ENCODE results near the gene ASPSCR1.

ASPSCR1 gene

DNA sequence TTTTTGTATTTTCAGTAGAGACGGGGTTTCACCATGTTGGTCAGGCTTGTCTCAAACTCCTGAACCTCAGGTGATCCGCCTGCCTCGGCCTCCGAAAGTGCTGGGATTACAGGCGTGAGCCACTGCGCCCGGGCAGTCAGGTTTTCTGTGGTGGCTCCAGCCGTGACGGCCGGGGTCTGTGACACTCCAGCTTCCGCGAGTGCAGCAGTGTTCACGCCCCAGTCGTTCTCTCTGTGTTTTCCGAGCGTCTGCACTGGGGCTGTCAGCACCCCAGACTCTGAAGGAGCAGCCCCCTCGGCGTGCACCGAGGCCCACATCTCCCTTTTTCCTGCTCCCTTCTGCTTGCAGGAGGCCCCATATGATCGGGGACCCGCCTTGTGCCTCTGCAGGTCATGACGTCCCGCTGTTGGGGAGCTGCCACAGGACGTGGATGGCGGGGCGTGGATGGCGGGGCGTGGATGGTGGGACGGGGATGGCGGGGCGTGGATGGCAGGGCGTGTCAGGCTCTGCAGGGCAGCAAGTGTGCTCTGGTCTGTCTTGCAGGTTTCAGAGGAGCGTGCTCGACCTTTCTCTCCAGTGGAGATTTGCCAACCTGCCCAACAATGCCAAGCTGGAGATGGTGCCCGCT, 5.7 kb downstream of the ASPSCR1 start:
- DNase-seq (ENCODE audit: low read depth), result no peak

DNA sequence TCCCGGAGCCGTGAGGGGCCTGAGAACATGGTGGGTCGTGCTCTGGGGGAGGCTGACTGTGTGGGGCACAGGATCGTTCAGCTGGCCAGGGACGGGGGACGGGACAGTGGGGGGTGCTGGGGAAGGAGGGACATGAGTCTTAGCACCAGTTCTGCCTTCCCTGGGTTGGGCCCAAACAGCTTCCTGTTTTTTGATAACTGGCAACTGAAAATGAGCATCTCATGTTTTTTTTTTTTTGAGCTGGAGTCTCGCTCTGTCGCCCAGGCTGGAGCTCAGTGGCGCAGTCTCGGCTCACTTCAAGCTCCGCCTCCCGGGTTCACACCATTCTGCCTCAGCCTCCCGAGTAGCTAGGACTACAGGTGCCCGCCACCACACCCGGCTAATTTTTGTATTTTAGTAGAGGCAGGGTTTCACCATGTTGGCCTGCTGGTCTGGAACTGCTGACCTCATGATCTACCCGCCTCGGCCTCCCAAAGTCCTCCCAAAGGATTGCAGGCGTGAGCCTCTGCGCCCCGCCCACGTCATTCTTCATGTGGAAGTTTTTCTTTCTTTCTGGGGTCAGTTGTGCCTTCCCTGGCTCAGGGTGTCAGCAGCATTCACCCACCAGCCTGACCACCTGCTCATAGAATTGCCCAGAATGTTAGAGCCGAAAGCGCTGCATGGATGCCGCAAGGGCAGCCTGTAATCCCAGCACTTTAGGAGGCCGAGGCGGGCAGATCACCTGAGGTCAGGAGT, 6.4 kb downstream of the ASPSCR1 start:
- no peak for DNase-seq (ENCODE audit: low read depth)

DNA sequence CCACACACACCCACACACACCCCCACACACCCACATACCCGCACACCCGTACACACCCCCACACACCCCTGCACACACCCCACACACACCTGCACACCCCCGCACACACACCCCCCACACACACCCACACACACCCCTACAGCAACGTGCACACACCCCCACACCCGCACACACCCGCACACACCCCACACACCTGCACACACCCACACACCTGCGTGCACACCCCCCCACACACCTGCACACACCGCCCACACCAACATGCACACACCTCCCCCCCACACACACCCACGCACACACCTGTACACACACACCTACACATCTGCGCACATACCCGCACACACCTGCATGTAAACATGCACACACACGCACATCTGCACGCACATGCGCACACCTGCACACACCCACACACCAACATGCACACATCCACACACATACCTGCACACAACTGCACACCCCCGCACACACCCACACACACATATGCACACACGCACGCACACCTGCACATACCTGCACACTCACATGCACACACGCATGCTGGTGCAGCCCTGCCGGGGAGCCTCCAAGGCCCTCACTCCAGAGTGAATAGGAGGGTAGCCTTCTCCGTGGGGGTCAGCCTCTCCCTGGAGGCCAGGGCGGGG, 7.5 kb downstream of the ASPSCR1 start:
- DNase-seq (ENCODE audit: low read depth), result no peak

GRCh38 chr17:81986606-81987005, 9.2 kb downstream of the ASPSCR1 start:
- DNase-seq (ENCODE audit: low read depth), result no peak

GRCh38 chr17:81987161-81987770, 9.8 kb downstream of the ASPSCR1 start:
- no peak for DNase-seq (ENCODE audit: low read depth)

GRCh38 chr17:81990836-81991683, 13.6 kb downstream of the ASPSCR1 start:
- DNase-seq (ENCODE audit: low read depth), result no peak

GRCh38 chr17:81991684-81992305, 14.4 kb downstream of the ASPSCR1 start:
- DNase-seq (ENCODE audit: low read depth), result no peak

DNA sequence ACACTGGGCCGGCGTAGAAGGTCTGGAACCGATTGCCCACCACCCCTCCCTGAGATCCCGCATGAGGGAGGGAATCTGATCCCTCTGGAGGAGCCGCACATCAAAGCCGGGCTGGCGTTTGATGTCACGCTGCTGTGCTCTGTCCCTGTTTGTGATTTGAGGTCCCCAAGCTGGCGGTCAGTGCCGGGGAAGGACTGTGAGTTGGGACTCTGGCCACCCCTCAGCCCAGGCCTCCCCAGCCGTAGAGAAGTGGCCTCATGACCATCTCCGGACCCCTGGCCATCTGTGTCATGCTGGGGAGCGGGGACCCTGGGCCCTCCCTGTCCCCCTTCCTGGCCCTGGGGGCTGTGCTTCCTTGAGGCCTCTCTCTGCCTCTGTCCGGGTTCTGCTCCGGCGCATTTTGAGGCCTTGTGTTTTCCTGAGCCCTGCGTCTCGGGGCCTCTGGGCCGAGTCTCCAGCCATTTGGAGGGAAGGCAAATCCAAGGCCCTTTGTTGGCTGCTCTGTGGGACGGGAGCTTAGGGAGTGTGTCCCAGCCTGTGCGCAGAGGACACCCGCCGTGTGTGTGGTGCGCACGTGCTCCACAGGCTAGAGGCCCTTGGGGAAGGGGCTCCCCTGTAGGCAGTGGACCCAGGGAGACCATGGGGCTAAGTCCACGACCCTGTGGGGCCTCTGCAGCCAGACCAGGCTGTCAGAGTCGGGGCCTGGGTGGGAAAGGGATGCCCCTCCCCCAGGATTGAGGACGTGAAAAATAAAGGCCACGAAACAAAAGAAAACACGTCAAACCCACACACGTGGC, 15.1 kb downstream of the ASPSCR1 start:
- no peak for DNase-seq (ENCODE audit: low read depth)

DNA sequence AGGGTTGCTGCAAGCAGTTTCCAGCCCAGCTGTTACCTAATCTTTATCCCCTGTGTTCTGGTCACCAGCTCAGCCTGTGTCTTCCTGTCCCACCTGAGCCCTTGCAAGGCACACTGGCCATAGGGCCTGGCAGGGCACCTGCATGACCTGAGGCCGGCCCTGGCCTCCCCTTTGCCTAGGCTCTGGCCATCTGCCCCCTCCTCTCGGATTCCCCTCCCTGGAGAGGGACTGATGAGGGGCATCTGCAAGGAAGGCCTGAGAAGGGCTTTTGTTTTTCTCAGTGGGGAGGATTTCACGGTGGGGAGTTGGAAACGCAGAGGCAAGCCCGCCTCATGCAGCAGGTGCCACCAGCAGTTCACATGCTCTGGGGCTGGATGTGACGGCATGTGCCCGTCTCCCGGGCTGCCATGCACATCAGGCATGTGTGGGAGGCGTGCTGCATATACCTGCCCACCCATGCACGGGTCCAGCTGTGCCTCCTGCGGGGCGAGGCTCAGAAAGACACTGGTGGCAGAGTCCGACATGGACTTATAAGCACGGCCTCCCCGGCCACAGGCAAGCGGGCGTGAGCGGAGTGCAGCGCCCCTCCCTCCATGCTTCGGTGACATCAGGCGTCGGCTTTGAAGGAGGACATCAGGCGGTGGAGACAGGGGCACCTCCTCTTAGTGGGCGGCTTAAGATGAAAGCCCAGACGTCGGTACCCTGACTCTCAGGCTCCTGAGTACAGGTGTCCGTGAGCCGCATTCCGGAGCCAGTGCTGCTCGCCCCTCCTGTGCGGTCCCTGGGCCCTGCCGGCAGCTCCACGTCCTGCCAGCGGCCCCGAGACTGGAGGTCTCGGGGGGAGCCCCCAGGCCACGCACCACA, 16.5 kb downstream of the ASPSCR1 start:
- no peak for DNase-seq (ENCODE audit: low read depth)

- no peak for DNase-seq (ENCODE audit: low read depth)
These were observed 17.4 kb downstream of the ASPSCR1 start for GRCh38 chr17:81994593-81995462.

- no peak for DNase-seq (ENCODE audit: low read depth)
These were observed 18.2 kb downstream of the ASPSCR1 start for GRCh38 chr17:81995463-81996231.

DNA sequence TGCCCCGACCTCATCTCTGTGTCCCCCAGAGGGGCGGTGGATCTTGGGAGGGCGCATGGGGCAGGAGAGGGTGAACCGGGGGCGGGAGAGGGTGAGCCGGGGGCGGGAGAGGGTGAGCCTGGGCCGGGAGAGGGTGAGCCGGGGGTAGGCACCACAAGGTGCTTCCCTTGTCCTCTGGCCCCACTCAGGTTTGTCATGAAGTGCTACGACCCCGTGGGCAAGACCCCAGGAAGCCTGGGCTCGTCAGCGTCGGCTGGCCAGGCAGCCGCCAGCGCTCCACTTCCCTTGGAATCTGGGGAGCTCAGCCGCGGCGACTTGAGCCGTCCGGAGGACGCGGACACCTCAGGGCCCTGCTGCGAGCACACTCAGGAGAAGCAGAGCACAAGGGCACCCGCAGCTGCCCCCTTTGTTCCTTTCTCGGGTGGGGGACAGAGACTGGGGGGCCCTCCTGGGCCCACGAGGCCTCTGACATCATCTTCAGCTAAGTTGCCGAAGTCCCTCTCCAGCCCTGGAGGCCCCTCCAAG, 18.9 kb downstream of the ASPSCR1 start:
- DNase-seq (ENCODE audit: low read depth), result no peak

- DNase-seq (ENCODE audit: low read depth), result no peak
These were observed 19.5 kb downstream of the ASPSCR1 start for GRCh38 chr17:81996757-81997441.

DNA sequence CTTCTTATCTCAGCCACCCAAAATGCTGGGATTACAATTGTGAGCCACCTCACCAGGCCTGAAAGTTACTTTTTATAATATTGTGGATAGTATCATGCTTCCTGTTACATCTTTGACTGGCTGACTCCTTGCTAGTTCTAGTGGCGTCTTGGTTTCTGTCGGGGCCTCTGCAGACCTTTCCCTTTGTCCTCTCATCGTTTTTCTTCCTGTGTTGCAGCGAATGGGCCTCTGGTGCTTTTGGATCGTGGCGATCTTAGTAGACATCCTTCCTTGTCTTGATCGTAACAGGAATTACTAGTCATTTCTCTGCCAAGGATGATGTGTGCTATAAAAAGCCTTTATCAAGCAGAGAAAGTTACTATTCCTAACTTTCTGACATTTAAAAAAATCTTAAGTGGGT, 20.8 kb downstream of the ASPSCR1 start:
- no peak for DNase-seq (ENCODE audit: low read depth)

DNA sequence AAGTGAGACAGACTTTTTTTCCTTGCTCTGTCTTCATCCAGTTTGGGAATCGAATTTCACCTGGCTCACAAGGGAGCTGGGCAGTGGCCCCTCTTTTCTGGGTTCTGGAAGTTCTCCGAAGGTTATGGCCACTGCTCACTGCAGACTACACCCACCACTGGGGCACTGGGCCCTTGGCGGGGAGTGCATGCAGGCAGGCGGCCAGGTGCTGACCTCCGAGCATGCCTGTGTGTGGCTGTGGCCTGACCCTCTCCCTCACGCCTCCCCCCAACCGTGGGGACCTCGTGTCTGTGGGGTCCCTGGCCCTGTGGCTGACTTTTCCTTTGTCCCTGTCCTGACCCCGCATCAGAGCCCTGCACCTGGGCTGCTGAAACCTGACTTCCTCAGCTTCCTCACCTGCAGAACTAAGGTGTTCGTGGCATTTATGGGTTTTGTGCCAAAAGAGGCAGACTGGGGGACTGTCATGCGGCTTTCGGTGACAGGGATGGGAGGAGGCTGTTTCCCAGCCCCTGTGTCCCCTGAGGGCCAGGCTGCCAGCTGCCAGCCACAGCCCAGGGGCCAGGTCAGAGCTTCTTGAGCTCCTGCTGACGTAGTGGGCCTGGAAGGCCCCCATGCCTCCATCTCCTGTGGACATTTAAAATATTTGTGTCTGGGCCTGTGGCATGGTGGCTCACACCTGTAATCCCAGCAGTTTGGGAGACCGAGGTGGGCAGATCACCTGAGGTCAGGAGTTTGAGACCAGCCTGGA, 21.4 kb downstream of the ASPSCR1 start:
- no peak for DNase-seq (ENCODE audit: low read depth)

DNA sequence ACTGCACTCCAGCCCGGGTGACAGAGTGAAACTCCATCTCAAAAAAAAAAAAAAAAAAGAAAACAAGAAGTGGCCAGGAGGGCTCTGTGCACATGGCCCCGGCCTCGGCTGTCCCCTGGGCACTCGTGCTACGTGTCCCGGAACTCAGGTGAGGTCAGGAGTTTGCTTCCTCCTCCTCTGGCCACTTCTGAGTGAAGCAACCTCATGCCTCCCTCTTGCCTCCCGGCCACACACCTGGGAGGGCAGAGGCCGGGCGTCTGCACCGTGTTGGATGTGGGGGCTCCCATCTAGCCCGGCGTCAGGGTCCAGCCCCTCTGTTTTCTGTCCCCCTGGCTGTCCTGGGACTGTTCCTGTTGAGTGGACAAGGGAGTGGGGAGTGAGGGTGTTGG, 22.2 kb downstream of the ASPSCR1 start:
- no peak for DNase-seq (ENCODE audit: low read depth)
